Heart right ventricle (tissue), 16 donors: Measurements from ENCODE around the gene KRT83. TPM values are rescaled to one million over a fixed set of nuclear protein-coding genes. Genes with fewer than 3 reads are reported as not detected.

Experiments used
- ATAC-seq, 8 donors: fragments of 200-7000 bp; cut with Tn5 transposase; one replicate each; pipeline ENCODE4 v1.9.1; 2020; ENCODE audit warnings: mild to moderate bottlenecking in 8 of 8, moderate library complexity in 8 of 8, moderate number of reproducible peaks in 1 of 8
- DNase-seq, 2 donors: peaks; one replicate each; pipeline ENCODE4 v3.0.0-alpha.2; 2020
- H3K27ac ChIP-seq, 10 donors: fragments of 200-600 bp; sonication (generic) in 2 of 10; one replicate each; pipeline versions ENCODE4 v1.5.0 to v1.8.0; 2020 to 2022; ENCODE audit warnings: mild to moderate bottlenecking in 3 of 10
- H3K27me3 ChIP-seq, 7 donors: fragments of 200-600 bp; one replicate each; pipeline ENCODE4 v1.8.0; 2021 to 2022; ENCODE audit warnings: mild to moderate bottlenecking in 2 of 7
- H3K36me3 ChIP-seq, 9 donors: fragments of 200-600 bp; sonication (generic) in 1 of 9; one replicate each; pipeline versions ENCODE4 v1.5.0 to v1.8.0; 2020 to 2022; ENCODE audit warnings: mild to moderate bottlenecking in 2 of 9
- H3K4me1 ChIP-seq, 9 donors: fragments of 200-600 bp; sonication (generic) in 1 of 9; one replicate each; pipeline versions ENCODE4 v1.5.0 to v1.8.0; 2020 to 2022; ENCODE audit warnings: mild to moderate bottlenecking in 4 of 9
- H3K4me3 ChIP-seq, 10 donors: fragments of 200-600 bp; sonication (generic) in 2 of 10; one replicate each; pipeline versions ENCODE4 v1.5.0 to v1.8.0; 2020 to 2022; ENCODE audit warnings: mild to moderate bottlenecking in 7 of 10, moderate library complexity in 2 of 10
- H3K9me3 ChIP-seq, 11 donors: fragments of 200-600 bp in 10 of 11; sonication (generic) in 2 of 11; one replicate each; pipeline versions ENCODE4 v1.5.0 to v1.8.0; 2013 to 2022; ENCODE audit warnings: mild to moderate bottlenecking in 2 of 11, control low read depth in 1 of 11, moderate library complexity in 1 of 11
- WGBS, 2 donors: extraction: QIAGEN DNeasy Blood & Tissue Kit; methylation state at CpG; one replicate each; pipeline ENCODE4 v1.1.7; 2013; ENCODE audit warnings: inconsistent platforms in 1 of 2; 5-methylcytosine and 5-hydroxymethylcytosine counted together
- intact Hi-C, 10 donors: fragments of 100-400 bp; cut with DNase I; formaldehyde crosslinking; loops; one replicate each; pipeline versions ENCODE4 v1.11.1 to v1.14.2; 2022
- polyA plus RNA-seq, 2 donors: library from polyadenylated mRNA; stranded (reverse); fragments of 200-250 nt; gene quantifications; one replicate each; pipeline ENCODE4 v1.2.3, GENCODE V29; 2013
- total RNA-seq, 10 donors: library from RNA; stranded (reverse); fragmentation: NEBNext Ultra II Directional in 3 of 10; extraction: Animal tissue kit (Norgen Biotek cat#: 25700) in 3 of 10; gene quantifications; one replicate each; pipeline versions ENCODE4 v1.2.1 to v1.2.4, GENCODE V29; 2021 to 2023
- TF ChIP-seq, protein P1 (sequence below), 9 donors: fragments of 200-600 bp; sonication (generic) in 2 of 9; IDR thresholded peaks; one replicate each; pipeline versions ENCODE4 v1.5.0 to v1.8.0; 2021 to 2022; ENCODE audit warnings: antibody characterized with exemption in 9 of 9, mild to moderate bottlenecking in 5 of 9, moderate library complexity in 1 of 9
- donor health status: Arrhythmogenic right ventricular cardiomyopathy.
- donor health status: ischemic (EF 13 %, LVEDD 7.1; RV severe dilation, severe dysfunction).
- donor health status: healthy with polysubstance abuse.
- donor health status: DM: no; HTN: yes; CAD: no.
- donor health status: DM: no; HTN: no; CAD: no.
- donor health status: ischemic (EF 25% LVEDD 6.9; RV normal size, moderate dysfunction).
- donor health status: ischemic (EF 25% LVEDD 5.7; RV mildly dilated, moderate dysfunction).
- donor health status: healthy.
- donor health status: DM: yes; HTN: yes; CAD: no.
- donor health status: Ischemic cardiomyopathy.
- donor health status: ischemic (EF 35%, LVEDD 5.7; RV mildly dilated, moderate dysfunction).
- donor health status: nonischemic (EF 11% LVEDD 7.7; RV severe dilation, severe dysfunction).
- donor health status: DM: yes; HTN: yes; CAD: no.
- donor health status: PGD.
- donor health status: ischemic (EF 29% LVEDD 5.4; RV normal size, mild dysfunction).
- donor health status: nonischemic (EF 23%, LVEDD 6.1; RV moderate dilation, normal function).

KRT83 gene
- total and polyA plus RNA-seq, 12 donors = not detected

DNA sequence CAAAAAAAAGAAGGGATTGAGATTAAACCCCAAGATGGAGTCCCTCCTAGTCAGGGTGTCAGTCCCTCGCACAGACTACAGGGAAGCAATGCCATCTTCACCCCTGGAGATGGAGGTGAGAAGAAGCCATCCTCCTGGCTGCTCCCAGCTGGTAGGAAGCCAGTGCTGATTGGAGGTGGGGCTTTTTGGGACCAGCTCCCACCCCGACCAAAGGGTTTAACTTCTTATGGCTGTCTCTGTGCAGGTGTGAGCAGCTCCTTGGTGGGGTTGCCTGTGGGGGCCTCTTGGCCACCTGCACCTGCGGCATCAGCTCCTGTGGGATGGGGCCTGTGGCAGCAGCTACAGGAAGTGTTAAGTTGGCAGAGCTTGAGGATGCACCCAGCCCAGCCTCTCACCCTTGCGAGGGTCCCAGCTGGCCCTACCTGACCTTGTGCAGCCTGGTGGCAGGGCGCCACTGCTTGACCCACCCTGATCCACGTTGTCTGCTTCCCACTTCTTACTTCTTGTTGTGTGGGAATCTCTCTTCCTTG lies 50.6 kb downstream of the KRT83 start:
- TF ChIP-seq, protein P1, sequence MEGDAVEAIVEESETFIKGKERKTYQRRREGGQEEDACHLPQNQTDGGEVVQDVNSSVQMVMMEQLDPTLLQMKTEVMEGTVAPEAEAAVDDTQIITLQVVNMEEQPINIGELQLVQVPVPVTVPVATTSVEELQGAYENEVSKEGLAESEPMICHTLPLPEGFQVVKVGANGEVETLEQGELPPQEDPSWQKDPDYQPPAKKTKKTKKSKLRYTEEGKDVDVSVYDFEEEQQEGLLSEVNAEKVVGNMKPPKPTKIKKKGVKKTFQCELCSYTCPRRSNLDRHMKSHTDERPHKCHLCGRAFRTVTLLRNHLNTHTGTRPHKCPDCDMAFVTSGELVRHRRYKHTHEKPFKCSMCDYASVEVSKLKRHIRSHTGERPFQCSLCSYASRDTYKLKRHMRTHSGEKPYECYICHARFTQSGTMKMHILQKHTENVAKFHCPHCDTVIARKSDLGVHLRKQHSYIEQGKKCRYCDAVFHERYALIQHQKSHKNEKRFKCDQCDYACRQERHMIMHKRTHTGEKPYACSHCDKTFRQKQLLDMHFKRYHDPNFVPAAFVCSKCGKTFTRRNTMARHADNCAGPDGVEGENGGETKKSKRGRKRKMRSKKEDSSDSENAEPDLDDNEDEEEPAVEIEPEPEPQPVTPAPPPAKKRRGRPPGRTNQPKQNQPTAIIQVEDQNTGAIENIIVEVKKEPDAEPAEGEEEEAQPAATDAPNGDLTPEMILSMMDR (IDR thresholded peaks at IDR 0.05) = no peak
- no peaks in the 10 kb centered on the region for H3K9me3 ChIP-seq
- H3K27me3 ChIP-seq = peaks cover 0 to 46% (median 18%) of the 10 kb centered on the region in 7 donors
- WGBS, 2 donors = 72 to 84% methylated on average over 6 of the region's 6 CpGs
- H3K36me3 ChIP-seq = no peaks in the 10 kb centered on the region
- H3K4me1 ChIP-seq = no peaks in the 10 kb centered on the region
- intact Hi-C loops = loop anchor here in 1 of 10 donors (10.0 kb wide), 1 partner anchor 56 kb away; no protein-coding TSS in a partner anchor
- no peak for ATAC-seq
- no peak overlapping the region for H3K4me3 ChIP-seq
- no peak for DNase-seq
- no peak overlapping the region for H3K27ac ChIP-seq

DNA sequence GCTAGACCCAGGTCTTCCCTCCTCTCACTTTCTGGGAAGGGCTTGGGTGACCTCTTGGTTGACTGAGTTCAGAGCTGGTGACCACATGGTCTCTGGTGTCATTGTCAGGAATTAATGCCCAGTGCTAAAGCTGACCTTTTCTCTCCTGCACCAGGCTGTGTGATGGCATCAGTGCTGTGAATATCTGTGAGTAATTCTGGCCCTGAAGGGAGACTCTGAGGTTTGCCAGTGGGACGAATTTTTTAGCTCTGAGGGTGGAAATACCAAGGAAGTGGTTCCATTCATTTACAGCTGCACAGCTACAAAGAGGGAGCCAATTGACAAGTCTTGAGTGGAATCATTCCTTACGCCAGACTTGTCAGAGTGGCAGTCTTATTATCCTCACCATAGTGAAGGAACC lies 53.0 kb downstream of the KRT83 start:
- Histone ChIP-seq H3K27me3 (peaks cover 0 to 29% (median 8%) of the 10 kb centered on the region in 7 donors), H3K4me3 (no peak overlapping the region), H3K9me3 (no peaks in the 10 kb centered on the region), H3K36me3 (no peaks in the 10 kb centered on the region), H3K27ac (no peak overlapping the region), H3K4me1 (no peaks in the 10 kb centered on the region)
- intact Hi-C loops = no loop called here
- WGBS, 2 donors = 71 to 73% methylated on average over 2 of the region's 2 CpGs
- TF ChIP-seq, protein P1 (IDR thresholded peaks at IDR 0.05) = no peak
- peak in 1 of 8 donors; percentile 41 for ATAC-seq
- DNase-seq = no peak

DNA sequence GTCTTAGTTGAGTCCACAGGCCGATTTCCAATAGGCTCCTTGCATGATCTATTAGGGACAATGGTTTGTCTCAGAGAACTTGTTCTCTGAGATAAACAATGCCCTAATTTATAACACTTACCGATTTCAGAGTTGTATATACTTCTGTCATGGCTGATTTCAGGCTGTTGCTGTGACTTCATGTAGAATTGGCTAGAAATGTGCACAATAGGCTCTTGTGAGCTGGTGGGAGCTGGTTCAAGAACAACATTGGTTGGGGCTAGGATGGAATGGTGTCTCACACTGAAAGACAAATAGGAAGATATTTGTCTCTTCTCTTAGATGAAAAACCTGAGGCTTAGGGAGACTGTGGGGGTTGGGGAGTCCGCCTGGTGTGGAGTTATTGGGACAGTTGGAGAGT lies 53.5 kb downstream of the KRT83 start:
- H3K27me3 ChIP-seq = peaks cover 0 to 31% (median 8%) of the 10 kb centered on the region in 7 donors
- WGBS, 2 donors = 85 to 91% methylated on average over 3 of the region's 3 CpGs
- no peaks in the 10 kb centered on the region for H3K9me3 ChIP-seq
- no peaks in the 10 kb centered on the region for H3K36me3 ChIP-seq
- DNase-seq (no peak), ATAC-seq (no peak)
- intact Hi-C loops = no loop called here
- no peaks in the 10 kb centered on the region for H3K4me1 ChIP-seq
- no peak overlapping the region for H3K4me3 ChIP-seq
- TF ChIP-seq, protein P1 (IDR thresholded peaks at IDR 0.05) = no peak
- no peak overlapping the region for H3K27ac ChIP-seq

DNA sequence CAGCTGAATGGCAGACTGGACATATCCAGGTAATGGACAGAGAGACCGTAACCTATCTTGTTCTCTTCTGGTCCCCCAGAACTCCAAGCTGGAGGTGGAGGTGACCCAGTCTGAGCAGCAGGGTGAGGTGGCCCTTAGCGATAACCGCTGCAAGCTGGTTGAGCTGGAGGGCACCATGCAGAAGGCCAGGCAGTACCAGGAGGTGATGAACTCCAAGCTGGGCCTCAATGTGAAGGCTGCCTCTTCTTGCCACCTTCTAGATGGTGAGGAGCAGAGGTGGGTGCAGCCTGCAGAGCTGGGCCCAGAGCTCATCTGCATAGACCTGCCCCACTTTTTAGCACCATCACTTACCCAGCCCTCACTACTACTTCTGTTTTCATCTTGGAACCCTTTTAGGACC lies 53.9 kb downstream of the KRT83 start:
- Histone ChIP-seq H3K4me3 (no peak overlapping the region), H3K36me3 (no peaks in the 10 kb centered on the region), H3K4me1 (no peaks in the 10 kb centered on the region), H3K27me3 (peaks cover 0 to 33% (median 9%) of the 10 kb centered on the region in 7 donors), H3K9me3 (no peaks in the 10 kb centered on the region), H3K27ac (no peak overlapping the region)
- intact Hi-C loops = no loop called here
- DNase-seq (no peak), ATAC-seq (no peak)
- 97 to 98% methylated on average over 3 of the region's 3 CpGs for WGBS, 2 donors
- TF ChIP-seq, protein P1 (IDR thresholded peaks at IDR 0.05) = no peak
